Keratinocyte (primary cell): Measurements from ENCODE around the gene PRKAG1. TPM values are rescaled to one million over a fixed set of nuclear protein-coding genes. Genes with fewer than 3 reads are reported as not detected.

Experiments
- DNase-seq: peaks from one replicate; pipeline ENCODE4 v3.0.0-alpha.2; 2011; ENCODE audit warnings: low read depth, missing footprints, low spot score
- FAIRE-seq: peaks from 2 replicates; lab custom pipeline; 2011; peaks lifted over from hg19 to GRCh38; lab: Jason Lieb, UNC
- H2AFZ ChIP-seq: 2 replicates; pipeline ENCODE4 v1.6.0; 2012; ENCODE audit warnings: low read length, control low read depth, inconsistent platforms; ENCODE audit not compliant: control insufficient read depth
- H3K27ac ChIP-seq: 2 replicates; pipeline ENCODE4 v1.5.1; 2011; ENCODE audit warnings: low read length; ENCODE audit not compliant: control insufficient read depth, insufficient read depth
- H3K27me3 ChIP-seq: 3 replicates; pipeline ENCODE4 v1.6.0; 2011; ENCODE audit warnings: low read length; ENCODE audit not compliant: control insufficient read depth, insufficient read depth; ENCODE audit errors: extremely low read depth
- H3K36me3 ChIP-seq, 2 experiments: 2 replicates in 1 of 2; 3 replicates in 1 of 2; pipeline ENCODE4 v1.5.1; 2011; ENCODE audit warnings: low read length in 2 of 2, mild to moderate bottlenecking in 1 of 2; ENCODE audit not compliant: control insufficient read depth in 2 of 2, insufficient read depth in 2 of 2; ENCODE audit errors: extremely low read depth in 1 of 2
- H3K4me1 ChIP-seq: 3 replicates; pipeline ENCODE4 v1.5.1; 2011; ENCODE audit warnings: low read length; ENCODE audit not compliant: control insufficient read depth, insufficient read depth; ENCODE audit errors: extremely low read depth
- H3K4me2 ChIP-seq: 3 replicates; pipeline ENCODE4 v1.6.0; 2011; ENCODE audit warnings: low read depth, low read length; ENCODE audit not compliant: control insufficient read depth, insufficient read depth; ENCODE audit errors: extremely low read depth
- H3K4me3 ChIP-seq, 3 experiments: fragments of 200-600 bp in 1 of 3; sonication (generic) in 1 of 3; 2 replicates in 2 of 3; 3 replicates in 1 of 3; pipeline ENCODE4 v1.5.1; 2011 to 2016; ENCODE audit warnings: low read length in 3 of 3, mild to moderate bottlenecking in 3 of 3, control low read depth in 2 of 3, inconsistent platforms in 1 of 3, low read depth in 1 of 3, mixed read lengths in 1 of 3, mixed run types in 1 of 3, moderate library complexity in 1 of 3; ENCODE audit not compliant: control insufficient read depth in 2 of 3, insufficient read depth in 2 of 3; ENCODE audit errors: extremely low read depth in 1 of 3
- H3K79me2 ChIP-seq: 2 replicates; pipeline ENCODE4 v1.6.0; 2012; ENCODE audit warnings: low read length; ENCODE audit not compliant: control insufficient read depth, insufficient read depth
- H3K9ac ChIP-seq: 3 replicates; pipeline ENCODE4 v1.6.0; 2011; ENCODE audit warnings: low read length; ENCODE audit not compliant: control insufficient read depth, insufficient read depth; ENCODE audit errors: extremely low read depth
- H3K9me1 ChIP-seq: 3 replicates; pipeline ENCODE4 v1.6.0; 2011; ENCODE audit warnings: low read length; ENCODE audit not compliant: control insufficient read depth, insufficient read depth; ENCODE audit errors: extremely low read depth
- H3K9me3 ChIP-seq: 2 replicates; pipeline ENCODE4 v1.5.1; 2012; ENCODE audit warnings: low read depth, low read length; ENCODE audit not compliant: control insufficient read depth
- H4K20me1 ChIP-seq: 3 replicates; pipeline ENCODE4 v1.6.0; 2011; ENCODE audit warnings: low read length; ENCODE audit not compliant: control insufficient read depth, insufficient read depth; ENCODE audit errors: extremely low read depth
- CTCF ChIP-seq, 3 experiments: IDR thresholded peaks in 1 of 3; conservative IDR thresholded peaks in 1 of 3; optimal IDR thresholded peaks in 1 of 3; 2 replicates in 2 of 3; 3 replicates in 1 of 3; pipeline versions ENCODE3 to v1.5.1; 2011; ENCODE audit warnings: low read length in 3 of 3, mild to moderate bottlenecking in 3 of 3, moderate library complexity in 2 of 3, control low read depth in 1 of 3, inconsistent platforms in 1 of 3; ENCODE audit not compliant: insufficient read depth in 2 of 3; ENCODE audit errors: extremely low read depth in 1 of 3
- EZH2 ChIP-seq: IDR thresholded peaks from one replicate; pipeline ENCODE4 v1.6.1; 2012; ENCODE audit warnings: inconsistent platforms, mild to moderate bottlenecking, low read length, moderate library complexity
- dilution Hi-C: fragments of 300-500 bp; cut with MboI; formaldehyde crosslinking; loops from one replicate; pipeline ENCODE4 v1.7.0; 2020; ENCODE audit warnings: low sequenced_read_pairs; ENCODE audit not compliant: extremely low pct_ligation_motif_present
- polyA plus RNA-seq, 5 experiments: library from polyadenylated mRNA; depleted of rRNA in 3 of 5; stranded (reverse) in 3 of 5; stranded (forward) in 1 of 5; unstranded in 1 of 5; fragments of >200 nt; gene quantifications; 1 replicate in 1 of 5; 2 replicates in 3 of 5; 3 replicates in 1 of 5; pipeline versions ENCODE4 v1.2.1 to v1.2.3, GENCODE V29; 2011 to 2012; ENCODE audit warnings: missing spikeins in 2 of 5, low read depth in 1 of 5, low replicate concordance in 1 of 5

The PRKAG1 gene
- polyA plus RNA-seq, 1 donor (not counting 4 experiments of a cell fraction or from before 2014, with no cell fraction given), result 125 TPM

GRCh38 chr12:49051777-49052438, 33.3 kb upstream of the PRKAG1 start:
- Histone ChIP-seq H3K4me3 (no peak overlapping the region), H3K27me3 (no peaks in the 10 kb centered on the region), H3K4me2 (no peak overlapping the region), H3K4me1 (peaks cover 16% of the 10 kb centered on the region), H3K27ac (no peak overlapping the region), H3K9ac (no peak overlapping the region), H4K20me1 (peaks cover 33% of the 10 kb centered on the region), H2AFZ (no peak overlapping the region), H3K9me3 (no peaks in the 10 kb centered on the region), H3K79me2 (peaks cover 59% of the 10 kb centered on the region), H3K36me3 (peaks cover 62 to 79% of the 10 kb centered on the region in 2 experiments), H3K9me1 (peaks cover 6% of the 10 kb centered on the region)
- no peak for TF ChIP-seq EZH2
- no peak for TF ChIP-seq CTCF (optimal IDR thresholded peaks at IDR 0.05 in 1 of 3, IDR thresholded peaks at IDR 0.05 in 1 of 3, conservative IDR thresholded peaks at IDR 0.05 in 1 of 3; ENCODE audit: extremely low read depth in 1 of 3, insufficient read depth in 2 of 3, low read length in 3 of 3)
- no peak for FAIRE-seq
- DNase-seq, result no peak
- dilution Hi-C loops, result no loop called here

- no peak for FAIRE-seq
- peaks cover 30% of the 10 kb centered on the region for H4K20me1 ChIP-seq
- dilution Hi-C loops, result no loop called here
Observed at GRCh38 chr12:49051373-49051764, 32.8 kb upstream of the PRKAG1 start.

More at GRCh38 chr12:49051373-49051764, 32.8 kb upstream of the PRKAG1 start:
- Histone ChIP-seq H3K4me2 (no peak overlapping the region), H3K36me3 (peaks cover 62 to 79% of the 10 kb centered on the region in 2 experiments), H3K4me1 (peaks cover 11% of the 10 kb centered on the region), H3K9me1 (peaks cover 6% of the 10 kb centered on the region), H2AFZ (no peak overlapping the region), H3K27ac (no peak overlapping the region), H3K9me3 (no peaks in the 10 kb centered on the region), H3K79me2 (peaks cover 54% of the 10 kb centered on the region), H3K9ac (no peak overlapping the region), H3K4me3 (no peak overlapping the region), H3K27me3 (no peaks in the 10 kb centered on the region)
- TF ChIP-seq EZH2 (no peak), CTCF (optimal IDR thresholded peaks at IDR 0.05 in 1 of 3, IDR thresholded peaks at IDR 0.05 in 1 of 3, conservative IDR thresholded peaks at IDR 0.05 in 1 of 3; ENCODE audit: extremely low read depth in 1 of 3, insufficient read depth in 2 of 3, low read length in 3 of 3) (no peak)
- DNase-seq, result no peak
